RWPE1 (cell line): ENCODE results near the gene SLC39A6.
"Not testable (repeated sequence)": the region's sequence is repeated elsewhere in the genome, so short reads cannot be mapped to it uniquely, and the experiment has no call there.

Experiments
- CTCF ChIA-PET: fragments of 350-600 bp; sonication (Branson Sonifier 250); formaldehyde crosslinking; extraction: SDS; loops from one replicate; lab custom pipeline; 2021; lab: Yijun Ruan, JAX
- POLR2A ChIA-PET: fragments of 400-600 bp; formaldehyde crosslinking; extraction: SDS; loops from one replicate; lab custom pipeline; 2020; ENCODE audit warnings: antibody characterized with exemption; ENCODE audit not compliant: low non-redundant PET; lab: Yijun Ruan, JAX
- DNase-seq: peaks from one replicate; pipeline ENCODE4 v3.0.0; 2012; ENCODE audit warnings: low spot score
- H3K27ac ChIP-seq: fragments of 450-650 bp; 2 replicates; pipeline ENCODE4 v1.5.1; 2017
- CTCF ChIP-seq: fragments of 450-650 bp; conservative IDR thresholded peaks from 2 replicates; pipeline ENCODE4 v1.5.1; 2017; ENCODE audit warnings: low read depth, mild to moderate bottlenecking

SLC39A6 gene

GRCh38 chr18:36124841-36125240 lies 4.3 kb downstream of the SLC39A6 start:
- no peak overlapping the region for H3K27ac ChIP-seq
- CTCF ChIA-PET, result interaction anchor here (0.5 to 0.6 kb wide), 2 partner anchors 18 to 150 kb away, joined by 3 read pairs; no protein-coding TSS in a partner anchor
- POLR2A ChIA-PET, result no interaction called here
- no peak for TF ChIP-seq CTCF
- DNase-seq, result no peak

- POLR2A ChIA-PET, result no interaction called here
- no peak overlapping the region for H3K27ac ChIP-seq
- no peak for TF ChIP-seq CTCF
- CTCF ChIA-PET, result interaction anchor here (0.6 kb wide), 1 partner anchor 688 kb away, joined by 3 read pairs; no protein-coding TSS in a partner anchor
- DNase-seq, result no peak
Observed at GRCh38 chr18:36120297-36120696, 8.8 kb downstream of the SLC39A6 start.

GRCh38 chr18:36116771-36117170 lies 12.4 kb downstream of the SLC39A6 start:
- POLR2A ChIA-PET, H3K27ac ChIP-seq, DNase-seq: not testable (repeated sequence)
- CTCF ChIA-PET, result interaction anchor here (0.6 kb wide), 1 partner anchor 16 kb away, joined by 3 read pairs; no protein-coding TSS in a partner anchor

GRCh38 chr18:36114738-36115137 lies 14.4 kb downstream of the SLC39A6 start:
- no peak overlapping the region for H3K27ac ChIP-seq
- DNase-seq, result no peak
- ChIA-PET CTCF (no interaction called here), POLR2A (no interaction called here)
- TF ChIP-seq CTCF, result no peak

GRCh38 chr18:36114251-36114650 lies 14.9 kb downstream of the SLC39A6 start:
- DNase-seq, result no peak
- CTCF ChIA-PET, result no interaction called here
- no peak overlapping the region for H3K27ac ChIP-seq
- POLR2A ChIA-PET, result no interaction called here
- no peak for TF ChIP-seq CTCF

- CTCF ChIA-PET, result no interaction called here
- no peak for TF ChIP-seq CTCF
- no peak for DNase-seq
- H3K27ac ChIP-seq, result no peak overlapping the region
- POLR2A ChIA-PET, result no interaction called here
Observed at GRCh38 chr18:36112302-36112701, 16.8 kb downstream of the SLC39A6 start.

- H3K27ac ChIP-seq, result no peak overlapping the region
- DNase-seq, result no peak
- CTCF ChIA-PET, result no interaction called here
- POLR2A ChIA-PET, result no interaction called here
- TF ChIP-seq CTCF, result no peak
Observed at GRCh38 chr18:36109737-36110136, 19.4 kb downstream of the SLC39A6 start.
